OCI-LY1 (cell line): Measurements from ENCODE around the gene GLRA3.

Experiments used
- CTCF ChIP-seq: fragments of 200-600 bp; sonication (generic), shearing (Covaris generic); IDR thresholded peaks from 2 replicates; pipeline ENCODE4 v1.5.1; 2017; ENCODE audit warnings: mild to moderate bottlenecking, antibody characterized with exemption, low read length, moderate library complexity, mixed read lengths
- EZH2 ChIP-seq: fragments of 200-600 bp; sonication (generic), shearing (Covaris generic); IDR thresholded peaks from 2 replicates; pipeline ENCODE4 v1.8.0; 2017; ENCODE audit warnings: borderline replicate concordance, mixed run types, mild to moderate bottlenecking, antibody characterized with exemption, low read length, moderate library complexity, mixed read lengths

- TF ChIP-seq EZH2 (no peak), CTCF (no peak)
Observed at GRCh38 chr4:174856926-174857800, 28.1 kb upstream of the GLRA3 start.
